ENCODE measurements around the gene MLYCD.

The MLYCD gene

DNA sequence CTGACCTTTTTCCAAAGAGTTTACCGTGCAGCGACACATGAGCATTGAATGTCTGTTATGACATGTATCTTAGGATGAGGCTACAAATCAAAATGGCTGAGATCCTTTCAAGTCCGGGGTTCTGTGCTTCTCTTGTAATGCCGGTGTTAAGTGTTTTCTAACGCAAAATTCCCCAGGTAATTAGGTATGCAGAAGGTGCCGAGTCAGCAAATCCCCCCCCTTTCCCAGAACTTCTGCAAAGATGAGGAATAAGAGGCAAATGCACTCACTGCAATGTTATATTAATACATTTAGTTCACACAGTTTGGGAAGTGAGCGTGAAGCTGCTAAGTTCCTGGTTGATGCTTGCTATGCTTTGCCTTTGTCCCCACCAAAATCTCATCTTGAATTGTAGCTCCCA is 36.3 kb upstream of the MLYCD start:
- H4K20me1 ChIP-seq (ENCODE audit: insufficient read depth, low read length), result no peaks in the 10 kb centered on the region
- H3K27ac ChIP-seq (ENCODE audit: low read depth, low read length, poor library complexity, severe bottlenecking), result no peak overlapping the region
- no peak overlapping the region for H3K9ac ChIP-seq (ENCODE audit: low read length)
- H3K4me1 ChIP-seq (ENCODE audit: insufficient read depth, low read length, severe bottlenecking), result no peaks in the 10 kb centered on the region
- no peaks in the 10 kb centered on the region for H3F3A ChIP-seq (ENCODE audit: insufficient read depth, low read length)
- no peaks in the 10 kb centered on the region for H3K9me2 ChIP-seq (ENCODE audit: low read depth, low read length)
- H3K27me3 ChIP-seq (ENCODE audit: insufficient read depth, low read length), result peaks cover 4% of the 10 kb centered on the region
- H3K4me2 ChIP-seq (ENCODE audit: low read length), result no peak overlapping the region
- 0 out of 2 replicates have a peak, but pooled peaks cover 3% of the 10 kb centered on the region for H3K9me3 ChIP-seq (ENCODE audit: low read length)
- H3K36me3 ChIP-seq (ENCODE audit: insufficient read depth, low read length), result no peaks in the 10 kb centered on the region
- no peaks in the 10 kb centered on the region for H3K79me2 ChIP-seq (ENCODE audit: insufficient read depth, low read length)
- TF ChIP-seq, protein P1, sequence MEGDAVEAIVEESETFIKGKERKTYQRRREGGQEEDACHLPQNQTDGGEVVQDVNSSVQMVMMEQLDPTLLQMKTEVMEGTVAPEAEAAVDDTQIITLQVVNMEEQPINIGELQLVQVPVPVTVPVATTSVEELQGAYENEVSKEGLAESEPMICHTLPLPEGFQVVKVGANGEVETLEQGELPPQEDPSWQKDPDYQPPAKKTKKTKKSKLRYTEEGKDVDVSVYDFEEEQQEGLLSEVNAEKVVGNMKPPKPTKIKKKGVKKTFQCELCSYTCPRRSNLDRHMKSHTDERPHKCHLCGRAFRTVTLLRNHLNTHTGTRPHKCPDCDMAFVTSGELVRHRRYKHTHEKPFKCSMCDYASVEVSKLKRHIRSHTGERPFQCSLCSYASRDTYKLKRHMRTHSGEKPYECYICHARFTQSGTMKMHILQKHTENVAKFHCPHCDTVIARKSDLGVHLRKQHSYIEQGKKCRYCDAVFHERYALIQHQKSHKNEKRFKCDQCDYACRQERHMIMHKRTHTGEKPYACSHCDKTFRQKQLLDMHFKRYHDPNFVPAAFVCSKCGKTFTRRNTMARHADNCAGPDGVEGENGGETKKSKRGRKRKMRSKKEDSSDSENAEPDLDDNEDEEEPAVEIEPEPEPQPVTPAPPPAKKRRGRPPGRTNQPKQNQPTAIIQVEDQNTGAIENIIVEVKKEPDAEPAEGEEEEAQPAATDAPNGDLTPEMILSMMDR (IDR thresholded peaks at IDR 0.05; ENCODE audit: low read length), result no peak
- no peak for TF ChIP-seq EZH2 (IDR thresholded peaks at IDR 0.05; ENCODE audit: borderline replicate concordance, low read length)
- H2AFZ ChIP-seq (ENCODE audit: low read length), result no peak overlapping the region
- no peak overlapping the region for H3K4me3 ChIP-seq (ENCODE audit: low read depth, low read length, poor library complexity, severe bottlenecking)

DNA sequence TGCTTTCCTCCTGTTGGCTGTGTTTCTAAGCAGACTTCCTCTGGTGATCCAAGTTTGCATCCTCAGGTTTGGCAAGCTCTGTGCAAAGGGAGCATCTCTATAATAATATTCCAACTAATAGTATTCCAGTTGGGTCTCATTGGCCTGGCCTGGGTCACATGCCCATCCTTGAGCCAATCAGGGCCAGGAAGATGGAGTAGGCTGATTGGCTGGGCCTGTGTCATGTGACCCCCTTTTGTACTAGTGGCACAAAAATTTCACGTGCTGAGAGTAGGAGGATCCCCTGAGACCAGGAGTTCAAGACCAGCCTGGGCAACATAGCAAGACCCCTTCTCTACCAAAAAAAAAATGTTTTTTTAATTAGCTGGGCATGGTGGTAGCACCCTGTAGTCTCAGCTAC is 35.2 kb upstream of the MLYCD start:
- Histone ChIP-seq H3K79me2 (ENCODE audit: insufficient read depth, low read length) (no peaks in the 10 kb centered on the region), H2AFZ (ENCODE audit: low read length) (no peak overlapping the region), H3K9me3 (ENCODE audit: low read length) (0 out of 2 replicates have a peak, but pooled peaks cover 3% of the 10 kb centered on the region), H4K20me1 (ENCODE audit: insufficient read depth, low read length) (no peaks in the 10 kb centered on the region), H3K36me3 (ENCODE audit: insufficient read depth, low read length) (no peaks in the 10 kb centered on the region), H3F3A (ENCODE audit: insufficient read depth, low read length) (no peaks in the 10 kb centered on the region), H3K9ac (ENCODE audit: low read length) (no peak overlapping the region), H3K27me3 (ENCODE audit: insufficient read depth, low read length) (peaks cover 4% of the 10 kb centered on the region), H3K4me1 (ENCODE audit: insufficient read depth, low read length, severe bottlenecking) (no peaks in the 10 kb centered on the region), H3K4me3 (ENCODE audit: low read depth, low read length, poor library complexity, severe bottlenecking) (no peak overlapping the region), H3K4me2 (ENCODE audit: low read length) (no peak overlapping the region), H3K9me2 (ENCODE audit: low read depth, low read length) (no peaks in the 10 kb centered on the region), H3K27ac (ENCODE audit: low read depth, low read length, poor library complexity, severe bottlenecking) (no peak overlapping the region)
- TF ChIP-seq, protein P1 (IDR thresholded peaks at IDR 0.05; ENCODE audit: low read length), result no peak
- TF ChIP-seq EZH2 (IDR thresholded peaks at IDR 0.05; ENCODE audit: borderline replicate concordance, low read length), result no peak

DNA sequence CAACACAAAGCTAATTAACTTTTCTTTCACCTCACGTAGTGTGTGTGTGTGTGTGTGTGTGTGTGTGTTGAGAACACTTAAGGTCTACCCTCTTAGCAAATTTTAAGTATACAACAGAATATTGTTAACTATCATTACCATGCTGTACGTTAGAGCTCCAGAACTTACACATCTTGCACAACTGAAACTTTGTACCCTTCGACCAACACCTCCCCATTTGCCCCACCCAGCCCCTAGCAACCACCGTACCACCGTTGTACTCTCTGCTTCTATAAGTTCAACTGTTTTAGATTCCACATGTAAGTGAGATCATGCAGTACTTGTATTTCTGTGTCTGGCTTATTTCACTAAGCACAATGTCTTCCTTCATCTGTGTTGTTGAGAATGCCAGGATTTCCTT is 28.1 kb upstream of the MLYCD start:
- H3K9ac ChIP-seq (ENCODE audit: low read length), result no peak overlapping the region
- H3K4me3 ChIP-seq (ENCODE audit: low read depth, low read length, poor library complexity, severe bottlenecking), result no peak overlapping the region
- TF ChIP-seq, protein P1 (IDR thresholded peaks at IDR 0.05; ENCODE audit: low read length), result no peak
- no peak for TF ChIP-seq EZH2 (IDR thresholded peaks at IDR 0.05; ENCODE audit: borderline replicate concordance, low read length)
- no peaks in the 10 kb centered on the region for H3F3A ChIP-seq (ENCODE audit: insufficient read depth, low read length)
- H3K9me2 ChIP-seq (ENCODE audit: low read depth, low read length), result no peaks in the 10 kb centered on the region
- H3K79me2 ChIP-seq (ENCODE audit: insufficient read depth, low read length), result no peaks in the 10 kb centered on the region
- H3K27ac ChIP-seq (ENCODE audit: low read depth, low read length, poor library complexity, severe bottlenecking), result no peak overlapping the region
- no peaks in the 10 kb centered on the region; the same call in 1 of the 2 replicates for H3K27me3 ChIP-seq (ENCODE audit: insufficient read depth, low read length)
- H3K4me1 ChIP-seq (ENCODE audit: insufficient read depth, low read length, severe bottlenecking), result no peaks in the 10 kb centered on the region
- no peaks in the 10 kb centered on the region for H3K36me3 ChIP-seq (ENCODE audit: insufficient read depth, low read length)
- H2AFZ ChIP-seq (ENCODE audit: low read length), result no peak overlapping the region
- H3K9me3 ChIP-seq (ENCODE audit: low read length), result no peaks in the 10 kb centered on the region
- no peak overlapping the region for H3K4me2 ChIP-seq (ENCODE audit: low read length)
- H4K20me1 ChIP-seq (ENCODE audit: insufficient read depth, low read length), result no peaks in the 10 kb centered on the region
